GM23338 (cell line): ENCODE measurements around the gene OLA1.

Experiments used
- CREB1 ChIP-seq: fragments of 250-450 bp; sonication (Bioruptor Pico); IDR thresholded peaks from 2 replicates; pipeline ENCODE4 v1.5.0; 2020; ENCODE audit warnings: low read depth, mild to moderate bottlenecking, moderate library complexity
- CTCF ChIP-seq, 2 experiments: fragments of 200-600 bp in 1 of 2; sonication (generic) in 1 of 2; conservative IDR thresholded peaks; 2 replicates each; pipeline versions ENCODE4 v1.5.1 to v1.6.1; 2016 to 2017; ENCODE audit warnings: antibody characterized with exemption in 2 of 2, low read depth in 2 of 2, mild to moderate bottlenecking in 2 of 2, moderate library complexity in 1 of 2
- EZH2 ChIP-seq: fragments of 200-600 bp; sonication (generic); IDR thresholded peaks from one replicate; pipeline ENCODE4 v1.8.0; 2017; ENCODE audit warnings: antibody characterized with exemption, mild to moderate bottlenecking, low read depth; ENCODE audit not compliant: unreplicated experiment
- EZH2phosphoT487 ChIP-seq: fragments of 200-600 bp; sonication (generic); IDR thresholded peaks from one replicate; pipeline ENCODE4 v1.8.1; 2018; ENCODE audit warnings: antibody characterized with exemption; ENCODE audit not compliant: unreplicated experiment
- JUNB ChIP-seq: IDR thresholded peaks from one replicate; pipeline ENCODE4 v1.6.1; 2016; ENCODE audit warnings: antibody characterized with exemption; ENCODE audit not compliant: unreplicated experiment
- NANOG ChIP-seq: IDR thresholded peaks from 2 replicates; pipeline ENCODE4 v1.6.1; 2016; ENCODE audit warnings: antibody characterized with exemption, borderline replicate concordance
- POLR2AphosphoS5 ChIP-seq: IDR thresholded peaks from 2 replicates; pipeline ENCODE4 v1.6.1; 2016; ENCODE audit warnings: antibody characterized with exemption, low read depth
- STAT1 ChIP-seq: IDR thresholded peaks from one replicate; pipeline ENCODE4 v1.6.1; 2016; ENCODE audit warnings: antibody characterized with exemption; ENCODE audit not compliant: unreplicated experiment

GRCh38 chr2:174233771-174234275 lies 14.5 kb downstream of the OLA1 start:
- TF ChIP-seq POLR2AphosphoS5 (no peak), CTCF (conservative IDR thresholded peaks at IDR 0.05; ENCODE audit: low read depth in 2 of 2) (no peak), JUNB (no peak), STAT1 (no peak), EZH2 (no peak), EZH2phosphoT487 (no peak), CREB1 (CRISPR knock-in tag) (no peak), NANOG (no peak)
